Upper lobe of right lung (tissue), 1 donor: ENCODE results near the gene PGS1. TPM values are rescaled to one million over a fixed set of nuclear protein-coding genes. Genes with fewer than 3 reads are reported as not detected.
"Not testable (repeated sequence)": the region's sequence is repeated elsewhere in the genome, so short reads cannot be mapped to it uniquely, and the experiment has no call there.

Experiments used
- ATAC-seq: fragments of 200-7000 bp; cut with Tn5 transposase; one replicate; pipeline ENCODE4 v1.9.1; 2020; ENCODE audit warnings: mild to moderate bottlenecking, moderate library complexity
- DNase-seq: peaks from one replicate; pipeline ENCODE4 v3.0.0-alpha.2; 2020
- H3K27ac ChIP-seq: fragments of 200-600 bp; one replicate; pipeline ENCODE4 v1.8.0; 2022
- H3K27me3 ChIP-seq: fragments of 200-600 bp; one replicate; pipeline ENCODE4 v1.8.0; 2022; ENCODE audit warnings: mild to moderate bottlenecking
- H3K36me3 ChIP-seq: fragments of 200-600 bp; one replicate; pipeline ENCODE4 v1.8.0; 2022
- H3K4me1 ChIP-seq: fragments of 200-600 bp; one replicate; pipeline ENCODE4 v1.8.0; 2022
- H3K4me3 ChIP-seq: fragments of 200-600 bp; one replicate; pipeline ENCODE4 v1.8.0; 2022; ENCODE audit warnings: mild to moderate bottlenecking
- H3K9me3 ChIP-seq: fragments of 200-600 bp; one replicate; pipeline ENCODE4 v1.8.0; 2022
- CTCF ChIP-seq: fragments of 200-600 bp; IDR thresholded peaks from one replicate; pipeline ENCODE4 v1.8.0; 2022; ENCODE audit warnings: antibody characterized with exemption
- intact Hi-C: fragments of 100-400 bp; cut with DNase I; formaldehyde crosslinking; loops from one replicate; pipeline ENCODE4 v1.11.0; 2022
- long read RNA-seq: library from polyadenylated mRNA; unstranded; transcript quantifications from one replicate; pipeline ENCODE4 v2.0.0, GENCODE V29; 2021
- total RNA-seq: library from RNA; stranded (reverse); fragmentation: NEBNext Ultra II Directional; extraction: Animal tissue kit (Norgen Biotek cat#: 25700); gene quantifications from one replicate; pipeline ENCODE4 v1.2.1, GENCODE V29; 2021
- donor health status: DM: no; HTN: yes; CAD: no; lungs with severe emphysema.

The PGS1 gene
- total RNA-seq: 95.5 TPM
- long read RNA-seq, transcript PGS1-201 (10 exons, 2,201 nt): major isoform, 66 of 196 reads
- long read RNA-seq, partial matches to known transcripts: 29 of 196 reads
- long read RNA-seq, other reads (novel, unspliced or antisense): 100 of 196 reads

GRCh38 chr17:78378225-78379130 lies at the start of gene PGS1:
Gene PGS1 (plus strand): TSS chr17:78378649. CDS start chr17:78378666, 17 bp downstream.
- Histone ChIP-seq H3K9me3 (no peaks in the 10 kb centered on the region), H3K27me3 (no peaks in the 10 kb centered on the region), H3K27ac (peak within 1 kb of the TSS; percentile 94), H3K4me3 (peak within 1 kb of the TSS; percentile 80), H3K4me1 (peaks cover 82% of the 10 kb centered on the region), H3K36me3 (no peaks in the 10 kb centered on the region)
- ATAC-seq (peak; percentile 84), DNase-seq (peak; percentile 92)
- no peak for TF ChIP-seq CTCF
- intact Hi-C loops: no loop called here

GRCh38 chr17:78329263-78330059 lies 49.0 kb upstream of the PGS1 start:
- H3K36me3 ChIP-seq: no peaks in the 10 kb centered on the region
- intact Hi-C loops: no loop called here
- no peak overlapping the region for H3K27ac ChIP-seq
- ATAC-seq (peak; percentile 62), DNase-seq (no peak)
- no peaks in the 10 kb centered on the region for H3K9me3 ChIP-seq
- no peaks in the 10 kb centered on the region for H3K27me3 ChIP-seq
- H3K4me1 ChIP-seq: peaks cover 17% of the 10 kb centered on the region
- no peak overlapping the region for H3K4me3 ChIP-seq
- no peak for TF ChIP-seq CTCF

- intact Hi-C loops: no loop called here
- H3K27me3 ChIP-seq: no peaks in the 10 kb centered on the region
- DNase-seq (no peak), ATAC-seq (peak; percentile 62)
- H3K4me1 ChIP-seq: peaks cover 5% of the 10 kb centered on the region
- no peak for TF ChIP-seq CTCF
- H3K27ac ChIP-seq: no peak overlapping the region
- H3K36me3 ChIP-seq: no peaks in the 10 kb centered on the region
- H3K9me3 ChIP-seq: no peaks in the 10 kb centered on the region
- H3K4me3 ChIP-seq: no peak overlapping the region
Measured at GRCh38 chr17:78330570-78331224, 47.8 kb upstream of the PGS1 start.

- H3K4me1 ChIP-seq, intact Hi-C loops, H3K4me3 ChIP-seq, ATAC-seq, H3K27me3 ChIP-seq, H3K36me3 ChIP-seq, DNase-seq, H3K27ac ChIP-seq, H3K9me3 ChIP-seq: not testable (repeated sequence)
Measured at GRCh38 chr17:78331355-78331754, 47.1 kb upstream of the PGS1 start.

- intact Hi-C loops: no loop called here
- Histone ChIP-seq H3K27ac (no peak overlapping the region), H3K36me3 (no peaks in the 10 kb centered on the region), H3K9me3 (no peaks in the 10 kb centered on the region), H3K4me3 (no peak overlapping the region), H3K4me1 (peaks cover 3% of the 10 kb centered on the region), H3K27me3 (no peaks in the 10 kb centered on the region)
- no peak for TF ChIP-seq CTCF
- ATAC-seq (no peak), DNase-seq (no peak)
Measured at GRCh38 chr17:78332991-78333390, 45.5 kb upstream of the PGS1 start.
